Hepatocyte (in vitro differentiated cells): ENCODE data around the gene TRIM31. TPM values are rescaled to one million over a fixed set of nuclear protein-coding genes. Genes with fewer than 3 reads are reported as not detected.
A peak's percentile ranks its signal among the peaks of the same experiment; 100 is the strongest.

Experiments used
- DNase-seq: peaks from one replicate; pipeline ENCODE4 v3.0.0-alpha.2; 2016; ENCODE audit warnings: low spot score
- H2AFZ ChIP-seq: fragments of 200-600 bp; sonication (generic); 2 replicates; pipeline ENCODE4 v1.6.0; 2016; ENCODE audit warnings: antibody characterized with exemption, mild to moderate bottlenecking
- H3K27ac ChIP-seq: fragments of 200-600 bp; sonication (generic); 2 replicates; pipeline ENCODE4 v1.5.1; 2016; ENCODE audit warnings: mild to moderate bottlenecking
- H3K27me3 ChIP-seq: fragments of 200-600 bp; sonication (generic); 2 replicates; pipeline ENCODE4 v1.6.1; 2016
- H3K36me3 ChIP-seq: fragments of 200-600 bp; sonication (generic); replicated peaks from 2 replicates; pipeline ENCODE4 v1.5.1; 2016; ENCODE audit warnings: low read depth; ENCODE audit not compliant: insufficient read depth
- H3K4me1 ChIP-seq: fragments of 200-600 bp; sonication (generic); 2 replicates; pipeline ENCODE4 v1.5.1; 2016; ENCODE audit warnings: mild to moderate bottlenecking, moderate library complexity; ENCODE audit not compliant: insufficient read depth
- H3K4me2 ChIP-seq: fragments of 200-600 bp; sonication (generic); 2 replicates; pipeline ENCODE4 v1.6.0; 2016
- H3K4me3 ChIP-seq: fragments of 200-600 bp; sonication (generic); 2 replicates; pipeline ENCODE4 v1.5.1; 2016; ENCODE audit warnings: mild to moderate bottlenecking
- H3K79me2 ChIP-seq: fragments of 200-600 bp; sonication (generic); 2 replicates; pipeline ENCODE4 v1.6.0; 2017; ENCODE audit warnings: mild to moderate bottlenecking
- H3K9me2 ChIP-seq: fragments of 200-600 bp; sonication (generic); replicated peaks from 2 replicates; pipeline ENCODE4 v1.6.0; 2017; ENCODE audit warnings: mild to moderate bottlenecking; ENCODE audit not compliant: insufficient read depth
- H3K9me3 ChIP-seq: fragments of 200-600 bp; sonication (generic); 2 replicates; pipeline ENCODE4 v1.5.1; 2016; ENCODE audit warnings: low read depth, mild to moderate bottlenecking
- H4K20me1 ChIP-seq: fragments of 200-600 bp; sonication (generic); 2 replicates; pipeline ENCODE4 v1.6.0; 2016; ENCODE audit warnings: mild to moderate bottlenecking; ENCODE audit not compliant: insufficient read depth, poor library complexity, severe bottlenecking
- CTCF ChIP-seq: fragments of 200-600 bp; sonication (generic); IDR thresholded peaks from 2 replicates; pipeline ENCODE4 v1.5.1; 2016; ENCODE audit warnings: antibody characterized with exemption, mild to moderate bottlenecking; ENCODE audit not compliant: poor library complexity
- EZH2 ChIP-seq: fragments of 200-600 bp; sonication (generic); IDR thresholded peaks from 2 replicates; pipeline ENCODE4 v1.6.1; 2016; ENCODE audit warnings: antibody characterized with exemption, mild to moderate bottlenecking, borderline replicate concordance
- EZH2phosphoT487 ChIP-seq: fragments of 200-600 bp; sonication (generic); IDR thresholded peaks from one replicate; pipeline ENCODE4 v1.6.1; 2018; ENCODE audit warnings: antibody characterized with exemption, mild to moderate bottlenecking, low read depth, moderate library complexity; ENCODE audit not compliant: unreplicated experiment, severe bottlenecking
- WGBS: methylation state at CpG from one replicate; pipeline ENCODE4 v1.1.6; 2016; ENCODE audit warnings: low lambda C conversion rate; ENCODE audit errors: missing lambda C conversion rate; 5-methylcytosine and 5-hydroxymethylcytosine counted together
- polyA plus RNA-seq: library from polyadenylated mRNA; unstranded; fragments of >200 nt; fragmentation: Nextera tagmentation; extraction: Ambion mirVana; gene quantifications from 2 replicates; pipeline ENCODE4 v1.2.1, GENCODE V29; 2016
- total RNA-seq: library from RNA; depleted of rRNA; stranded (reverse); fragments of >200 nt; gene quantifications from 2 replicates; pipeline ENCODE4 v1.2.3, GENCODE V29; 2014

The TRIM31 gene
- total and polyA plus RNA-seq, 2 experiments from 2014 or later: 5.0 to 6.3 TPM

GRCh38 chr6:30102970-30103871, 9.7 kb downstream of the TRIM31 start:
- Histone ChIP-seq H3K27me3 (peaks cover 36% of the 10 kb centered on the region), H3K4me3 (peak overlapping the region; percentile 19), H4K20me1 (no peaks in the 10 kb centered on the region), H2AFZ (peak overlapping the region; percentile 70), H3K9me2 (no peaks in the 10 kb centered on the region), H3K36me3 (no peaks in the 10 kb centered on the region), H3K27ac (peak overlapping the region; percentile 75), H3K9me3 (no peaks in the 10 kb centered on the region), H3K4me2 (peak overlapping the region; percentile 83), H3K4me1 (peaks cover 20% of the 10 kb centered on the region), H3K79me2 (no peaks in the 10 kb centered on the region)
- DNase-seq: peak; percentile 94
- WGBS: 4% methylated on average over 36 of the region's 36 CpGs
- TF ChIP-seq CTCF: peak; percentile 91
- TF ChIP-seq EZH2: no peak

- TF ChIP-seq CTCF (no peak), EZH2 (no peak), EZH2phosphoT487 (no peak)
- H2AFZ ChIP-seq: peak overlapping the region; percentile 50
- H3K4me1 ChIP-seq: peaks cover 20% of the 10 kb centered on the region
These were observed 10.4 kb downstream of the TRIM31 start for GRCh38 chr6:30102414-30102969.

GRCh38 chr6:30101444-30102413, 11.2 kb downstream of the TRIM31 start:
- Histone ChIP-seq H2AFZ (peak overlapping the region; percentile 64), H3K4me1 (peaks cover 20% of the 10 kb centered on the region), H4K20me1 (no peaks in the 10 kb centered on the region), H3K9me3 (no peaks in the 10 kb centered on the region), H3K4me2 (peak overlapping the region; percentile 83), H3K9me2 (no peaks in the 10 kb centered on the region), H3K36me3 (no peaks in the 10 kb centered on the region), H3K4me3 (peak overlapping the region; percentile 28), H3K27ac (peak overlapping the region; percentile 75), H3K27me3 (peaks cover 44% of the 10 kb centered on the region), H3K79me2 (no peaks in the 10 kb centered on the region)
- TF ChIP-seq EZH2phosphoT487 (no peak), EZH2 (no peak), CTCF (peak; percentile 31)
- WGBS: 6% methylated on average over 47 of the region's 51 CpGs
- DNase-seq: peak; percentile 96

More at GRCh38 chr6:30102414-30102969, 10.4 kb downstream of the TRIM31 start:
- no peak for DNase-seq
- no peak overlapping the region for H3K4me3 ChIP-seq
- no peaks in the 10 kb centered on the region for H3K79me2 ChIP-seq
- H4K20me1 ChIP-seq: no peaks in the 10 kb centered on the region
- peak overlapping the region; percentile 83 for H3K4me2 ChIP-seq
- H3K27me3 ChIP-seq: peaks cover 37% of the 10 kb centered on the region
- H3K9me3 ChIP-seq: no peaks in the 10 kb centered on the region
- peak overlapping the region; percentile 75 for H3K27ac ChIP-seq
- H3K9me2 ChIP-seq: no peaks in the 10 kb centered on the region
- no peaks in the 10 kb centered on the region for H3K36me3 ChIP-seq
- WGBS: 49% methylated on average over 14 of the region's 15 CpGs
